ENCODE data around the gene USP6NL.

- TF ChIP-seq, protein P1, sequence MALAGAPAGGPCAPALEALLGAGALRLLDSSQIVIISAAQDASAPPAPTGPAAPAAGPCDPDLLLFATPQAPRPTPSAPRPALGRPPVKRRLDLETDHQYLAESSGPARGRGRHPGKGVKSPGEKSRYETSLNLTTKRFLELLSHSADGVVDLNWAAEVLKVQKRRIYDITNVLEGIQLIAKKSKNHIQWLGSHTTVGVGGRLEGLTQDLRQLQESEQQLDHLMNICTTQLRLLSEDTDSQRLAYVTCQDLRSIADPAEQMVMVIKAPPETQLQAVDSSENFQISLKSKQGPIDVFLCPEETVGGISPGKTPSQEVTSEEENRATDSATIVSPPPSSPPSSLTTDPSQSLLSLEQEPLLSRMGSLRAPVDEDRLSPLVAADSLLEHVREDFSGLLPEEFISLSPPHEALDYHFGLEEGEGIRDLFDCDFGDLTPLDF (CRISPR knock-in tag; IDR thresholded peaks at IDR 0.05), result no peak
- TF ChIP-seq, protein P2, sequence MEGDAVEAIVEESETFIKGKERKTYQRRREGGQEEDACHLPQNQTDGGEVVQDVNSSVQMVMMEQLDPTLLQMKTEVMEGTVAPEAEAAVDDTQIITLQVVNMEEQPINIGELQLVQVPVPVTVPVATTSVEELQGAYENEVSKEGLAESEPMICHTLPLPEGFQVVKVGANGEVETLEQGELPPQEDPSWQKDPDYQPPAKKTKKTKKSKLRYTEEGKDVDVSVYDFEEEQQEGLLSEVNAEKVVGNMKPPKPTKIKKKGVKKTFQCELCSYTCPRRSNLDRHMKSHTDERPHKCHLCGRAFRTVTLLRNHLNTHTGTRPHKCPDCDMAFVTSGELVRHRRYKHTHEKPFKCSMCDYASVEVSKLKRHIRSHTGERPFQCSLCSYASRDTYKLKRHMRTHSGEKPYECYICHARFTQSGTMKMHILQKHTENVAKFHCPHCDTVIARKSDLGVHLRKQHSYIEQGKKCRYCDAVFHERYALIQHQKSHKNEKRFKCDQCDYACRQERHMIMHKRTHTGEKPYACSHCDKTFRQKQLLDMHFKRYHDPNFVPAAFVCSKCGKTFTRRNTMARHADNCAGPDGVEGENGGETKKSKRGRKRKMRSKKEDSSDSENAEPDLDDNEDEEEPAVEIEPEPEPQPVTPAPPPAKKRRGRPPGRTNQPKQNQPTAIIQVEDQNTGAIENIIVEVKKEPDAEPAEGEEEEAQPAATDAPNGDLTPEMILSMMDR (IDR thresholded peaks at IDR 0.05 in 2 of 3, conservative IDR thresholded peaks at IDR 0.05 in 1 of 3; ENCODE audit: insufficient read depth in 2 of 3, low read depth in 1 of 3, low read length in 3 of 3), result peak in 1 of 3 experiments; percentile 10; a peak in 1 of 6 replicates
- TF ChIP-seq ELF4 (CRISPR knock-in tag; IDR thresholded peaks at IDR 0.05), result peak; percentile 79; the same call in 1 of the 2 replicates
- TF ChIP-seq, protein P3, sequence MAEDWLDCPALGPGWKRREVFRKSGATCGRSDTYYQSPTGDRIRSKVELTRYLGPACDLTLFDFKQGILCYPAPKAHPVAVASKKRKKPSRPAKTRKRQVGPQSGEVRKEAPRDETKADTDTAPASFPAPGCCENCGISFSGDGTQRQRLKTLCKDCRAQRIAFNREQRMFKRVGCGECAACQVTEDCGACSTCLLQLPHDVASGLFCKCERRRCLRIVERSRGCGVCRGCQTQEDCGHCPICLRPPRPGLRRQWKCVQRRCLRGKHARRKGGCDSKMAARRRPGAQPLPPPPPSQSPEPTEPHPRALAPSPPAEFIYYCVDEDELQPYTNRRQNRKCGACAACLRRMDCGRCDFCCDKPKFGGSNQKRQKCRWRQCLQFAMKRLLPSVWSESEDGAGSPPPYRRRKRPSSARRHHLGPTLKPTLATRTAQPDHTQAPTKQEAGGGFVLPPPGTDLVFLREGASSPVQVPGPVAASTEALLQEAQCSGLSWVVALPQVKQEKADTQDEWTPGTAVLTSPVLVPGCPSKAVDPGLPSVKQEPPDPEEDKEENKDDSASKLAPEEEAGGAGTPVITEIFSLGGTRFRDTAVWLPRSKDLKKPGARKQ (CRISPR knock-in tag; IDR thresholded peaks at IDR 0.05), result no peak
Measured at GRCh38 chr10:11499425-11500071, 111.9 kb downstream of the USP6NL start.
